MM.1S (cell line): Measurements from ENCODE around the gene BTBD9.

ENCODE experiments used
- CTCF ChIP-seq: fragments of 300-600 bp; sonication (generic); IDR thresholded peaks from 2 replicates; pipeline ENCODE4 v1.5.1; 2016; ENCODE audit warnings: antibody characterized with exemption, low read length, mixed read lengths
- EZH2 ChIP-seq: fragments of 300-600 bp; sonication (generic); optimal IDR thresholded peaks from 2 replicates; pipeline ENCODE3; 2017; ENCODE audit warnings: low read depth, mild to moderate bottlenecking, antibody characterized with exemption, low read length, mixed read lengths

- no peak for TF ChIP-seq CTCF
- TF ChIP-seq EZH2, result no peak
Observed at GRCh38 chr6:38517005-38517404, 122.7 kb downstream of the BTBD9 start.
